BJ (cell line): Measurements from ENCODE around the gene BBIP1. TPM values are rescaled to one million over a fixed set of nuclear protein-coding genes. Genes with fewer than 3 reads are reported as not detected.
A peak's percentile ranks its signal among the peaks of the same experiment; 100 is the strongest.

Experiments used
- CTCF ChIA-PET: fragments of 350-600 bp; formaldehyde crosslinking; extraction: SDS; loops from one replicate; lab custom pipeline; 2021; ENCODE audit warnings: antibody characterized with exemption, inconsistent platforms; lab: Yijun Ruan, JAX
- POLR2A ChIA-PET: fragments of 300-600 bp; sonication (Branson Sonifier 250); formaldehyde crosslinking; extraction: SDS; loops from one replicate; lab custom pipeline; 2021; ENCODE audit warnings: antibody characterized with exemption; lab: Charles Lee
- DNase-seq: peaks from one replicate; pipeline ENCODE4 v3.0.0-alpha.2; 2011; ENCODE audit warnings: low read depth
- H3K27me3 ChIP-seq: 2 replicates; pipeline ENCODE4 v1.6.0; 2011; ENCODE audit warnings: low read length; ENCODE audit not compliant: control insufficient read depth, insufficient read depth
- H3K36me3 ChIP-seq: 2 replicates; pipeline ENCODE4 v1.5.1; 2011; ENCODE audit warnings: low read length; ENCODE audit not compliant: control insufficient read depth, insufficient read depth
- H3K4me3 ChIP-seq: 2 replicates; pipeline ENCODE4 v1.5.1; 2011; ENCODE audit warnings: low read depth, mild to moderate bottlenecking, control low read depth, low read length
- CTCF ChIP-seq: IDR thresholded peaks from 2 replicates; pipeline ENCODE4 v1.5.1; 2011; ENCODE audit warnings: low read depth, mild to moderate bottlenecking, control low read depth, inconsistent platforms, low read length, moderate library complexity; ENCODE audit not compliant: insufficient read depth
- polyA plus RNA-seq: library from polyadenylated mRNA; depleted of rRNA; stranded (reverse); fragments of >200 nt; gene quantifications from 2 replicates; pipeline ENCODE4 v1.2.3, GENCODE V29; 2011

BBIP1 gene
- polyA plus RNA-seq, 1 experiment = 11.0 TPM

GRCh38 chr10:110910138-110910537, 8.8 kb downstream of the BBIP1 start:
- CTCF ChIA-PET = interaction anchor here (0.8 to 1.9 kb wide), 3 partner anchors 9 to 166 kb away, joined by 3 to 7 read pairs (median 3); partner anchors contain the start of genes ADRA2A, BBIP1 and SHOC2
- DNase-seq = no peak
- Histone ChIP-seq H3K4me3 (no peak overlapping the region), H3K36me3 (no peaks in the 10 kb centered on the region), H3K27me3 (no peaks in the 10 kb centered on the region)
- POLR2A ChIA-PET = no interaction called here
- no peak for TF ChIP-seq CTCF

- TF ChIP-seq CTCF = no peak
- Histone ChIP-seq H3K36me3 (no peaks in the 10 kb centered on the region), H3K4me3 (no peak overlapping the region), H3K27me3 (no peaks in the 10 kb centered on the region)
- CTCF ChIA-PET = interaction anchor here (1.4 to 1.9 kb wide), 3 partner anchors 13 to 173 kb away, joined by 5 read pairs; partner anchors contain the start of genes ADRA2A, BBIP1 and SHOC2
- POLR2A ChIA-PET = no interaction called here
- no peak for DNase-seq
These were observed 15.4 kb downstream of the BBIP1 start for GRCh38 chr10:110903280-110904278.

- ChIA-PET POLR2A (no interaction called here), CTCF (interaction anchor here (0.6 to 1.9 kb wide), 8 partner anchors 8 to 174 kb away, joined by 3 to 5 read pairs (median 4); partner anchors contain the start of genes ADRA2A, BBIP1 and SHOC2)
- no peaks in the 10 kb centered on the region for H3K36me3 ChIP-seq
- no peak overlapping the region for H3K4me3 ChIP-seq
- H3K27me3 ChIP-seq = no peaks in the 10 kb centered on the region
- no peak for TF ChIP-seq CTCF
- DNase-seq = peak; percentile 29
These were observed 16.8 kb downstream of the BBIP1 start for GRCh38 chr10:110901954-110902819.

GRCh38 chr10:110900983-110901382, 18.0 kb downstream of the BBIP1 start:
- no peak for DNase-seq
- TF ChIP-seq CTCF = no peak
- POLR2A ChIA-PET = no interaction called here
- CTCF ChIA-PET = interaction anchor here (1.0 to 1.3 kb wide), 3 partner anchors 39 to 154 kb away, joined by 3 read pairs; no protein-coding TSS in a partner anchor
- Histone ChIP-seq H3K36me3 (peaks cover 2% of the 10 kb centered on the region; the same call in 1 of the 2 replicates), H3K4me3 (no peak overlapping the region), H3K27me3 (no peaks in the 10 kb centered on the region)
